Daoy (cell line): ENCODE results near the gene SUMF2. TPM values are rescaled to one million over a fixed set of nuclear protein-coding genes. Genes with fewer than 3 reads are reported as not detected.
A peak's percentile ranks its signal among the peaks of the same experiment; 100 is the strongest.
"Not testable (repeated sequence)": the region's sequence is repeated elsewhere in the genome, so short reads cannot be mapped to it uniquely, and the experiment has no call there.

Experiments used
- DNase-seq: peaks from one replicate; pipeline ENCODE4 v3.0.0-alpha.2; 2015; ENCODE audit warnings: low read depth
- total RNA-seq: library from RNA; depleted of rRNA; stranded (reverse); fragments of >200 nt; shearing (Covaris generic); gene quantifications from 2 replicates; pipeline ENCODE4 v1.2.3, GENCODE V29; 2014; rRNA removed

Gene SUMF2
- total RNA-seq = 167 and 168 TPM in 2 replicates

DNA sequence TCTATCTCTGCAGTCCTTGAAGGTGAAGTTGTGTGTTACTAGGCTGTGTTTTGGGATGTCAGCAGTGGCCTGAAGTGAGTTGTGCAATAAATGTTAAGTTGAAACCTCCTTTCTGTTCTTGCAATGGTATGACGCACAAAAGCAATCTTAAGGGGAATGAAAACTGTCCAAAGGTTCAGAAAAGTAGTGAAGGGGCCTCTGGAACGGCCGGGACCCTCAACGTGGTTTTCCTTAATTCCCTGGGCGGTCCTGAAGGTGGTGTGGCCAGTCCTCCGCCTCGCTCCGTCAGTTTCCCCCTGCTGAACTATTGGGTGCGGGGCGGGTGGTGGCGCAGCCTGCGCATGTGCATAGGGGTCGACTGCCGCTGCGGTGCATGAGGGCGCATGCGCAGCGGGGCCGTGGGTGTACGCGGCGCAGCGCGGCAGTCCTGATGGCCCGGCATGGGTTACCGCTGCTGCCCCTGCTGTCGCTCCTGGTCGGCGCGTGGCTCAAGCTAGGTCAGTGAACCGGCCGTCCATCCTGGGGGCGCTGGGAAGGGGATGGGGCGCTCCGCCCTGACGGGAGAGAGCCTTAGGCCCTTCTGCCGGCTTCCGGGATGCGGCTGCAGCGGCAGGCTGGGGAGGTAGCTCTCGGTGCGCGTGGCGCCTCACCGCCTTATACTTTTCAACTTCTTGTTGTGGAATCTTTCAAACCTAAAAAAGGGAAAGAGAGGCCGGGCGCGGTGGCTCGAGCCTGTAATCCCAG lies at the start of gene SUMF2:
Gene SUMF2, plus strand, starts transcription at position 405 of the 744 bp plus-strand sequence. Its CDS starts 26 bp downstream, at position 431.
- DNase-seq = peak; percentile 99

DNA sequence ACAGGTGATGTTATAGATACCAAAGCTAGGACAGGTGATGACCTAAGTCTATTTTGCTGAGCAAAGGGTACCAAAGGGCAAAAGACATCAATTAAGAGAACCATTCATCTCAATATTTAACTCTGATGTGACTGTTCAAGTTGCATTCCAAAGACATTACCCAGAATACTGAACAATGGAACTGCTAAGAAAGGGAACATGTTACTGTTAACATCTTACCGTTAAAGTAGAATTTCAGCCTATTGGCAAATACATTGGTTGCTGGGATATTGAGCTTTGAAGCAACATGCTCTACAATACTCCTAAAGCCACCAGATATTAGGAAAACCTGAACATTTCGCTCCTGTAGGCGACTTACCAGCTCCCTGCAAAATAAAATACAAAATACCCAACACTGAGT lies 47.1 kb upstream of the SUMF2 start:
- DNase-seq = not testable (repeated sequence)

DNA sequence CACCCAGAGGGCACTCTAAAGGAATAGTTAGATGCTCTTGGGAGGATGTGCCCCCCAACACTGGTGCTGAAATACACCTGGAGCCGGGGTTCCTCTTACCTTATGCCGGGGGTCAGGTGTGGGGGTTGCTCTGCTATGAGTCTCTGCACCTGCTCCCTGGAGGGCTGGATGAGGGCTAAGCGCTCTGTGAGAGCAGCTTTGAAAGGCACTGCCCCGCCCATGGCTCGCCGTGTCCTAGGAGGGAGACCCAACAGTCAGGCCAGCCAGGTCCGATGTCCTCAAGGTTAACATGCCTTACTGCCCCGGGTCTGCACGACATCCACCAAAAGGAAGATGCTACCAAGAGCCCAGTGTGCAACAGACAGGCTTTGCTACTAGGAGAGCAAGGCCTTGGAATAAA lies 44.6 kb upstream of the SUMF2 start:
- no peak for DNase-seq

DNA sequence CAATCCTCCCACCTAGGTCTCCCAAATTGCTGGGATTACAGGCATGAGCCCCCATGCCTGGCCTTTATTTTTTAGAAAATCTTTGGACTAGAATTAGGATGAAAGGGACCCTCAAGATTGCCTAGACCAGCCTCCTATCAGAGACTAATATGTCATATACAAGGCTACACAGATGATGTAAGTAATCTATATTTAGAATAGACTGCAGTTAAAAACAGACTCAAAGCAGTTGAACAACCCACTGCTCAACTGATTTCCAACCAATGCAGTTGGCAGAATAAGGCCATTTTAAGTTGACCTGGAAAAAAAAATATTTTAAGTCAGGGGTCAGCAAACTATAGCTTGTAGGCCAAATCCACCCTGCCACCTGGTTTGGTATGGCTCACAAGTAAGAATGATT lies 40.6 kb upstream of the SUMF2 start:
- no peak for DNase-seq

DNA sequence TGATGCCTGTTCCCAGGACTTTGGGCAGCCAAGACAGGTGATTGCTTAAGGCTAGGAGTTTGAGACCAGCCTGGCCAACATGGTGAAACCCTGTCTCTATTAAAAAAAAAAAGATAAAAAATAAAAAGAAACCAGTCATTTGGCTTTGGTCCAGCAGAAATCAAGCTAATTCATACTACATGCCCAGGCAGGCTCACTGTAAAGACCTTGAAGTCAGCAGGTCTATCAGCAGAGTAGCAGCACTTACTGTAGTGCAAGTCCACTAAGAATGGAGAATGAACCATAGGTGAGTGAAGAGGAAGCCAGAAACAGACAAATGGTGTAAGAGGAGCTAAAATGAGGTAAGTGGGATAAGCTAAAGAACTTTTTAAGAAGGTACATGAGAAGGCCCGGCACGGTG lies 37.5 kb upstream of the SUMF2 start:
- no peak for DNase-seq

DNA sequence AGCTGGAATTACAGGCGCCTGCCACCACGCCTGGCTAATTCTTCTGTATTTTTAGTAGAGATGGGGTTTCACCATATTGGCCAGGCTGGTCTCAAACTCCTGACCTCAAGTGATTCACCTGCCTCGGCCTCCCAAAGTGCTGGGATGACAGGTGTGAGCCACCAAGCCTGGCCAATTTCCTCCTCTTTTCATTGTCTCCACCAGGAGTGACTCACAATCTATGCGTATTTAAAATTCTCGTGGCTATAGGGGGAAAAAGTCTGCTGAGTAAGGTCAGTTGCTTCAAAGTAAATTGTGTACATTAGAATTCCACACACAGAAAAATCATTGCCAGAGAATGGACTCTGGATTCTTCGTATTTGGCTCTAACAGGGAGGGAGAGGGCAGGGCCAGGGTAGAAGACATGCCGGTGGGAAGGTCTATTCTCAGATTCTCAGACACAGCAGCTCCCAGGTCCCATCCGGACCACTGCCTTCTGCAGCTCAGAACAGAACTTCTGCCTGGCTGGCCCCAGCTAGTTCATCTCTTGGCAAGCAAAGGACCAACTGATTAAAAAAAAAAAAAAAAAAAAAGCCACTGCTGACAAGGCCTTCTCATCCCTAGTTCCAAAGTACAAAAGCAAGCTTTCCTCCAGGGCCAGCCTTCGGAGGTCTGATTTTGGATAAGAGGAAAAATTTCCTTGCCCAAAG lies 35.0 kb upstream of the SUMF2 start:
- no peak for DNase-seq

DNA sequence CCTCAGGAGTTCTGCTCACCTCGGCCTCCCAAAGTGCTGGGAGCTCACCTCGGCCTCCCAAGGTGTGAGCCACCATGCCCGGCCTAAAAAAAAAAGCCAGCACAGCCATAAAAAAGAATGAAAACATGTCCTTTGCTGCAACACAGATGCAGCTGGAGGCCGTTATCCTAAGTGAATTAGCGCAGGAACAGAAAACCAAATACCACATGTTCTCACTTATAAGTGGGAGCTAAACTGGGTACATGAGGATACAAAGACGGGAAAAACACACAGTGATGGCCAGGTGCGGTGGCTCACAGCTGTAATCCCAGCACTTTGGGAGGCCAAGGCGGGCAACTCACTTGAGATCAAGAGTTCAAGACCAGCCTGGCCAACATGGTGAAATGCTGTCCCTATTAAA lies 33.7 kb upstream of the SUMF2 start:
- DNase-seq = no peak

DNA sequence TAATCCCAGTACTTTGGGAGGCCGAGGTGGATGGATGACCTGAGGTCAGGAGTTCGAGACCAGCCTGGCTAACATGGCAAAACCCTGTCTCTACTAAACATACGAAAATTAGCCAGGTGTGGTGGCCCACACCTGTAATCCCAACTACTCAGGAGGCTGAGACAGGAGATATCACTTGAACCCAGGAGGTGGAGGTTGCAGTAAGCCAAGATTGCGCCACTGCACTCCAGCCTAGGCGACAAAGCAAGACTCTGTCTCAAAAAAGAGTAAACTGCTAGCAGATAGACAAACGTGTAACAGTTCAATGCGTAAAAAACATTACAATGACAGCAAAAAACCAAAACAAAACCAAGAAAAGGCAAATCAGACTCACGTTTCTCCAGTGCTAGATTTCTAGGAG lies 32.5 kb upstream of the SUMF2 start:
- not testable (repeated sequence) for DNase-seq

DNA sequence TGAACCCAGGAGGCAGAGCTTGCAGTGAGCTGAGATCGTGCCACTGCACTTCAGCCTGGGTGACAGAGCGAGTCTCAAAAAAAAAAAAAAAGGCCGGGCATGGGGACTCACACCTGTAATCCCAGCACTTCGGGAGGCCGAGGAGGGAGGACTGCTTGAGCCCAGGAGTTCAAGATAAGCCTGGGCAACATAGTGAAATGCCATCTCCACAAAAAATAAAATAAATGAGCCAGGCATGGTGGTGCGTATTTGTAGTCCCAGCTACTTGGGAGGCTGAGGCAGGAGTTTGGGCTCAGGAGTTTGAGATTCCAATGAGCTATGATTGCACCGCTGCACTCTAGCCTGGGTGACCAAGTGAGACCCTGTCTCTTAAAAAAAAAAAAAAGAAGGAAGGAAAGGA lies 31.5 kb upstream of the SUMF2 start:
- not testable (repeated sequence) for DNase-seq

DNA sequence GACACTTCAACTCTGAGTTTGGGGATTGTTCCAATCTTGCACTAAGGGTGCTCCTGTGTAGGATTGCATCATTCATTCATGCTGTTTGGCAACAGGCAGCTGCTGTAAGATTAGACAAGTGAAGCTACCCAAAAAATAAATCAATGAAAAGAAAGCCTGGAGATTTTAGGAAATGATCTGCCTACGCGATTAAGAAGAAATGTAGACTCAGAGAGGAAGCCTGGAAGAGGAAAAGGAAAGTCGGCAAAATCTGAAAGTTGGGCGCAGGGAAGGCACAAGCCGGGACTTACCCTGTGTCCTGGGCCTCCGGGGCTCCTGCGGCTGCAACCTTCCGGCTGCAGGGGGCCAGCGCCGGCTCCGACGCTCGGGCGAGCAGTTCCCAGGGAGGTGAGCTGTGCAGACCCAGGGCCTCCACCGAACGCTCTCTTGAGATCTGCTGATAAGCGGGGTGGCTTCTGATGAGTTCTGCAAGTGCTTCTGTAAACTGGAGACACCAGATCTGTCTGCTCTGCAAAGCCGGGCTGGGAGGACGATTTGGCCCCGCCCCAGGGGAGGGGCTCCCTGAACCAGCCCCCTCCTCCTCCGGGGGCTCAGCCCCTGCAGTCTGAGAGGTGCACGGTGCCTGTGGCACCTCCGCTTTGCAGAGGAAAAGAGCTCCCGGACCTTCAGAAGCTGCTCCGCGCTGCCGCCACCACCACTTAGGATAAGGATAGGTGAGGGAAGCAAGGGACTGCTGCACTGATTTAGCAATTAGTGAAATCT lies 30.2 kb upstream of the SUMF2 start:
- DNase-seq = peak; percentile 83

DNA sequence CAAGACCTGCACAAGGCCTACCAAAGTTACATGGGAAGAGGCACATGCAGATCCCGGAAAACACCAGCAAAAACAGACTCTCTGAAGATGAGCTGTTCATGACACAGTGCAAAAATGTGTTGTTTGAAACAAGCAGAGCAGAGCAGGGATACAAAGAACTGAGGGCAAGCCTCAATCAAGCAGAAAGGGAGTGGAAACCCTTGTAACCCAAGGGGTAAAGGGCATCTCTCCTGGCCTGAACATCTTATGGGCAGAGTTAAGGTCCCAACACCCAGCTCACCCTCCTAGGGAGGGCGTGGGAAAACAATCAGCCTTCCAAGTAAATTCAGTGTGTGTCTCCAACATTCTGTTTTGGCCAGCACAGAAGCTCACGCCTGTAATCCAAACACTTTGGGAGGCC lies 23.4 kb upstream of the SUMF2 start:
- no peak for DNase-seq

DNA sequence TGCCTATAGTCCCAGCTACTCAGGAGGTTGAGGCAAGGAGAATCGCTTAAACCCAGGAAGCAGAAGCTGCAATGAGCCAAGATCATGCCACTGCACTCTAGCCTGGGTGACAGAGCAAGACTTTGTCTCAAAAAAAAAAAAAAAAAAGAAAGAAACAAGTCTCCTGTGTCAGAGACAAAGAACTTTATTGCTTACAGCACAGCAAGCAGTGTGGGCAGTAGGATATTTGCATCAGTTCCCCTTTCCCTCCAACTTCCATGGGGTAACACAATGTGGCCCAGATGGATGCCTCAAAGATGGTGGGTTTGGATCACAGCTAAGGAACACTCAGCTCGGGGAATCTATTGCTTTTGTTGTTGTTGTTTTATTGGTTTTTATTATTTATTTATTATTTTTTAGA lies 18.3 kb upstream of the SUMF2 start:
- DNase-seq = not testable (repeated sequence)

DNA sequence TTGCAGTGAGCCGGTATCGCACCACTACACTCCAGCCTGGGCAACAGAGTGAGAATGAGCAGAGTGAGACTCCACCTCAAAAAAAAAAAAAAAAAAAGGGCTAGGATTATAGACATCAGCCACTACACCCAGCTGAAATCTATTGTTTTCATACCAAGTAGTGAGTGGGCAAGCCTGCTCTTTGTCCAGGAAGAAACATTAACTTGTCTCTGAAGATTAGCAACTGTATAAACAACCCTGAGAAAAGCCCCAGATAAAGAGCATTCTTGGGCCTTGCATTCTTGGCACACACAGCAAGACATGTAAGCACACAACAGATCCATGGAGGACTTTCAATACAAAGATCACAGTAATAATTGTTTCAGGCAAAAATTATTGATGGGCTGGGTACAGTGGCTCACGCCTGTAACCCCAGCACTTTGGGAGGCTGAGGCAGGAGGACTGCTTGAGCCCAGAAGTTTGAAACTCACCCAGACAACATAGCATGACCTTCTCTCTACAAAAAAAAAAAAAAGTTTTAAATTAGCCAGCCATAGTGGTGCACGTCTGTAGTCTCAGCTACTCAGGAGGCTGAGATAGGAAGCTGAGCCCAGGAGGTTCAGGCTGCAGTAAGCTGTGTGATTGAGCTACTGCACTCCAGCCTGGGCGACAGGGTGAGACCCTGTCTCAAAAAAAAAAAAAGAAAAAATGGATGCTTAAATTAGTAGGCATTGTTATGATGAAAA lies 17.2 kb upstream of the SUMF2 start:
- DNase-seq = peak; percentile 55

DNA sequence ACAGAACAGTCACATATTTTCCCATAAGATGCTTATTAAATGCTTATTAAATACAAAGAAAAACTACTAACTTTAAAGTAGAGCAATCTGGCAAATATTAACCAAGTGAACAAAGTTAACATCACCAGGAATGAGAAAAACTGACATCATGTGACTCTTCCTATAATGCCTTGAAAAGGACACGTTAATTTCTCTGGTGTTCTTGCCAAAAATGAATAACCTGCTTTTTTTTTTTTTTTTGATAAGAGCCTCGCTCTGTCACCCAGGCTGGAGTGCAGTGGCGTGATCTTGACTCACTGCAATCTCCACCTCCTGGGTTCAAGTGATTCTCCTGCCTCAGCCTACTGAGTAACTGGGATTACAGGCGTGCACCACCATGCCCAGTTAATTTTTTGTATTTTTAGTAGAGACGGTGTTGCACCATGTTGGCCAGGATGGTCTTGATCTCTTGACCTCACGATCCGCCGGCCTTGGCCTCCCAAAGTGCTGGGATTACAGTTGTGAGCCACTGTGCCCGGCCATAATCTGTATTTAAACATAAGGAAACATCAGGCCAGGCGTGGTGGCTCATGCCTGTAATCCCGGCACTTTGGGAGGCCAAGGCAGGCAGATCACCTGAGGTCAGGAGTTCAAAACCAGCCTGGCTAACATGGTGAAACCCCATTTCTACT lies 16.5 kb upstream of the SUMF2 start:
- not testable (repeated sequence) for DNase-seq

DNA sequence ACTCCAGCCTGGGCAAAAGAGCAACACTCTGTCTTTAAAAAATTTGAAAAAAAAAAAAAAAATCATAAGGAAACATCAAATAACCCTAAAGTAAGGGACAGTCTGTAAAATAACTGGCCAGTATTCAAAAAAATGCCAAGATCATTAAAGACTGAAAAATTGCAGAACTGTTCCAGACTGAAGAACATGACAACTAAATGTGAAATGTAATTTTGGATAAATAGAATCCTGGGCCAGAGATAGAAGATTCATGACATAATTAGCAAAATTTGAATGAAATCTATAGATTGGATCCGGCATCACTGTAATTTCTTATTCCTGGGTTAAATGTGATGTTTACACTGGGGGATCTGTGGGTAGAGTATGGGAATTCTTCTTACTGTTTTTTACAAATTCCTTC lies 15.8 kb upstream of the SUMF2 start:
- DNase-seq = no peak

DNA sequence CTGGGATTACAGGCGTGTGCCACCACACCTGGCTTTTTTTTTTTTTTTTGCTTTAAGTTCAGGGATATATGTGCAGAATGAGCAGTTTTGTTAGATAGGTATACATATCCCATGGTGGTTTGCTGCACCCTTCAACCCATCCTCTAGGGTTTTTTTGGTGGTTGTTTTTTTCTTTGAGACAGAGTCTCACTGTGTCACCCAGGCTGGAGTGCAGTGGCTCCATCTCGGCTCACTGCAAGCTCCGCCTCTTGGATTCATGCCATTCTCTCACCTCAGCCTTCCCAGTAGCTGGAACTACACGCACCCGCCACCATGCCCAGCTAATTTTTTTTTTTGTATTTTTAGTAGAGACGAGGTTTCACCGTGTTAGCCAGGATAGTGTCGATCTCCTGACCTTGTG lies 15.3 kb upstream of the SUMF2 start:
- DNase-seq = peak; percentile 55

DNA sequence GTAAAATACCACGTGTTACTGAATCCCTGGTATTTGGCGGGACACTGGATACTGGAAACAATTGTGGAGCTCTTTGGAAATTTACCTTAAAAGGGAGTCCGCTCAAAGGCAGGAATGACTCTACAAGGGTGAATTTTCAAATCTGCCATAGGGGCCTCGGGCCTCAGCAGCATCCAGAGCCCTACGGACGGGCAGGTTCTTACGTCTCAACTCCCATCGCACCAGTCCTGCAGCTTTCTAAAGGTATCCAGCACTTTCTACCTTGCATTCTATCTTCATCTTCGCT lies 13.1 kb upstream of the SUMF2 start:
- DNase-seq = no peak

DNA sequence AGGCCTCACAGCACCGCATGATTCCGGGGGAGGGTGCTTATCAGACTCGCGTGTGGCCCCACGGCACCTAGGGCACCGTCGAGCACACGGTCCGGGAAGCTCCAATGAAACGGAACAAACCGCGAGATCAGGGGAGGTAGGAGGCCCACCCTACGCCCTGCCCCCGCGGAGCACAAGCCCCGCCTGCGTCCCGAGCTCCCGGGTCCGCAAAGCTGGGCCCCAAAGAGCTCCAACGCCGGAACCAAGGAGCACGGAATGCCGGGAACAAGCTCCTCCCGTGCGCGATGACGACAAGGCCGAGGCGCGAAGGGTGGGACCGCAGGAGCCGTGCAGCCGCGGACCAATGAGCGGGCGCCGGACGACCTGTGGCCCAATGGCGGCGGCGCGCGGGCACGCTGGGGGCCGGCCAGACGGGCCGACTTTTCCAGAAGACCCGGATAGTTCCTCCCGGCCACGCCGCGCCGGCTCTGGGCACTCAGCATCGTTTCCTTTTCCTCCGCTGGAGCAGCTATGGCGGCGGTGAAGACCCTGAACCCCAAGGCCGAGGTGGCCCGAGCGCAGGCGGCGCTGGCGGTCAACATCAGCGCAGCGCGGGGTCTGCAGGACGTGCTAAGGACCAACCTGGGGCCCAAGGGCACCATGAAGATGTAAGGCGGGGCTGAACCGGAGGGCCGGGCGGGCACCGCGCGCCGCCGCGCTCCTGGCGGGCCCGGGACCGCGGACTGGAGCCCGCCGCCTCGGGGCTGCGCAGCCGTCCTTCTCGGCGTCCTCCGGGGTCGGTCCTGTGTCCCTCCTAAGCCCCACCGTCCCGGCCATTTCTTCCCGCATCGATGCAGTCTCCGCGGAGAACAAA lies 12.5 kb upstream of the SUMF2 start, which contains the start of the genes CCT6A and PSPH:
Gene CCT6A, plus strand, starts transcription at position 427 of the 853 bp plus-strand sequence. Its CDS starts 84 bp downstream, at position 511.
Gene PSPH, minus strand, starts transcription at position 106 of the 853 bp plus-strand sequence. CDS start 30,232 bp downstream, outside the sequence.
- peak; percentile 100 for DNase-seq

DNA sequence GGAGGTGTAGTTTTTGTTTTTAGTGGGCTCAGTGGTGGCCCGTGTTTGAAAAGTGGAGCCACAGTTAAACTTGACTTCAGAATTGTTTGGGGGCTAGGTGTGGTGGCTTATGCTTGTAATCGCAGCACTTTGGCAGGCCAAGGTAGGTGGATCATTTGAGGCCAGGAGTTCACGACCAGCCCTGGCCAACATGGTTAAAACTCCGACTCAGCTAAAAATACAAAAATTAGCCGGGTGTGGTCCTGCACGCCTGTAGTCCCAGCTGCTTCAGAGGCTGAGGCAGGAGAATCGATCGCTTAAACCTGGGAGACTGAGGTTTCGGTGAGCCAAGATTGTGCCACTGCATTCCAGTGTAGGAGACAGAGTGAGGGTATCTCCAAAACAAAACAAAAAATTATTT lies 10.7 kb upstream of the SUMF2 start:
- DNase-seq = no peak

DNA sequence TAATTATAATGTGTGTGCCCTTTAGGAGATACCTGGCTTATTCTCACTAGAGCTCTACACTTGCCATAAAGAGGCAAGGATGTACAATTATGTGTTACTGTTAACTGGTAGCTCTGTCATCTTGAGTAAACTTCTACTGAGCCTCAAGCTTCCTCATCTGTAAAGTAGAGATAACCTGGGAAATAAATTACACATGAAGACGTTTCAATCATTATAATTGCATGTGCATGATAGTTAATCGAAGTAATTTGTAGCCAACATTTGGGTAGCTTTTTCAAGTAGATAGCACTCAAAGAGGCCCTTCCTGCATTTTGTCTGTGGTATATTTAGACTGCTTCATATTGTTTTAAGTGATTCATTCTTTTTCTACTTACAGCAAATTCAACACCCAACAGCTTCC lies 10.1 kb upstream of the SUMF2 start:
- no peak for DNase-seq
